Lung (tissue), 12 donors: ENCODE data around the gene CABLES1. TPM values are rescaled to one million over a fixed set of nuclear protein-coding genes. Genes with fewer than 3 reads are reported as not detected.
A peak's percentile ranks its signal among the peaks of the same experiment; 100 is the strongest.

ENCODE experiments used
- ATAC-seq: fragments of 200-7000 bp; cut with Tn5 transposase; one replicate; pipeline ENCODE4 v1.9.1; 2020; ENCODE audit warnings: moderate number of reproducible peaks; ENCODE audit not compliant: insufficient read depth, low FRiP score
- DNase-seq, 3 donors: peaks; one replicate each; pipeline ENCODE4 v3.0.0-alpha.2; 2013 to 2017
- H3K27ac ChIP-seq, 2 donors: one replicate each; pipeline ENCODE4 v1.5.1; 2013; ENCODE audit warnings: mild to moderate bottlenecking in 2 of 2, moderate library complexity in 2 of 2, control low read depth in 1 of 2, inconsistent platforms in 1 of 2, low read depth in 1 of 2, low read length in 1 of 2
- H3K27me3 ChIP-seq, 3 donors: one replicate each; pipeline ENCODE4 v1.5.1; 2013; ENCODE audit warnings: low read length in 2 of 3; ENCODE audit not compliant: control insufficient read depth in 3 of 3, insufficient read depth in 3 of 3
- H3K36me3 ChIP-seq, 4 donors: one replicate each; pipeline ENCODE4 v1.5.1; 2013; ENCODE audit warnings: low read length in 4 of 4, mild to moderate bottlenecking in 1 of 4, moderate library complexity in 1 of 4; ENCODE audit not compliant: control insufficient read depth in 4 of 4, insufficient read depth in 4 of 4
- H3K4me1 ChIP-seq, 5 donors: one replicate each; pipeline ENCODE4 v1.5.1; 2013; ENCODE audit warnings: low read length in 5 of 5, mild to moderate bottlenecking in 2 of 5, moderate library complexity in 1 of 5; ENCODE audit not compliant: control insufficient read depth in 5 of 5, insufficient read depth in 5 of 5
- H3K4me3 ChIP-seq: one replicate; pipeline ENCODE4 v1.5.1; 2013; ENCODE audit warnings: mild to moderate bottlenecking, control low read depth, moderate library complexity
- H3K9ac ChIP-seq, 2 donors: one replicate each; pipeline ENCODE4 v1.5.1; 2013; ENCODE audit warnings: low read length in 2 of 2, control low read depth in 1 of 2; ENCODE audit not compliant: insufficient read depth in 1 of 2
- H3K9me3 ChIP-seq, 4 donors: one replicate each; pipeline ENCODE4 v1.5.1; 2013; ENCODE audit warnings: low read length in 3 of 4, mild to moderate bottlenecking in 1 of 4, moderate library complexity in 1 of 4; ENCODE audit not compliant: control insufficient read depth in 4 of 4, insufficient read depth in 3 of 4
- CTCF ChIP-seq: IDR thresholded peaks from 2 replicates; pipeline ENCODE4 v1.5.1; 2012; ENCODE audit warnings: mild to moderate bottlenecking; ENCODE audit errors: control extremely low read depth, extremely low read depth
- WGBS, 2 donors: extraction: QIAGEN DNeasy Blood & Tissue Kit; methylation state at CpG; one replicate each; pipeline ENCODE4 v1.1.7; 2013; 5-methylcytosine and 5-hydroxymethylcytosine counted together
- polyA plus RNA-seq, 2 donors: library from polyadenylated mRNA; stranded (reverse); fragments of 200-250 nt; gene quantifications; one replicate each; pipeline ENCODE4 v1.2.1, GENCODE V29; 2013
- total RNA-seq, 2 donors: library from RNA; depleted of rRNA in 1 of 2; stranded (reverse); fragments of >200 nt in 1 of 2; gene quantifications; one replicate each; pipeline ENCODE4 v1.2.1, GENCODE V29; 2014 to 2021
- donor health status: control.
- donor health status: control.
- donor health status: Bipolar disorder and iron deficiency.
- donor health status: healthy.
- donor health status: DM: yes; HTN: yes; CAD: no.

CABLES1 gene
- total and polyA plus RNA-seq, 4 donors, result 4.2 to 32.6 (median 14.7) TPM

- H3K9me3 ChIP-seq, result no peaks in the 10 kb centered on the region
- no peaks in the 10 kb centered on the region for H3K36me3 ChIP-seq
- H3K27me3 ChIP-seq, result no peaks in the 10 kb centered on the region
- peak overlapping the region in 1 of 2 donors; percentile 53 for H3K9ac ChIP-seq
- peak overlapping the region in 1 of 2 donors; percentile 87 for H3K27ac ChIP-seq
- no peak overlapping the region for H3K4me3 ChIP-seq
- TF ChIP-seq CTCF, result no peak
- no peak for ATAC-seq
- peak; percentile 60 to 89 (median 77) for DNase-seq
- peaks cover 6 to 50% (median 26%) of the 10 kb centered on the region in 5 donors for H3K4me1 ChIP-seq
- 24 to 41% methylated on average over 10 of the region's 10 CpGs for WGBS, 2 donors
Measured at GRCh38 chr18:23143016-23143814, 7.9 kb downstream of the CABLES1 start.

GRCh38 chr18:23143815-23144261 is 8.6 kb downstream of the CABLES1 start:
- Histone ChIP-seq H3K4me3 (no peak overlapping the region), H3K36me3 (no peaks in the 10 kb centered on the region), H3K27ac (peak overlapping the region in 1 of 2 donors; percentile 87), H3K27me3 (no peaks in the 10 kb centered on the region), H3K9ac (peak overlapping the region in 1 of 2 donors; percentile 72), H3K9me3 (no peaks in the 10 kb centered on the region), H3K4me1 (peaks cover 6 to 45% (median 26%) of the 10 kb centered on the region in 5 donors)
- DNase-seq, result peak; percentile 51 to 68 (median 61)
- no peak for TF ChIP-seq CTCF
- no peak for ATAC-seq
- 27 to 37% methylated on average over 9 of the region's 9 CpGs for WGBS, 2 donors

- no peak overlapping the region for H3K4me3 ChIP-seq
- no peaks in the 10 kb centered on the region for H3K36me3 ChIP-seq
- H3K4me1 ChIP-seq, result peaks cover 6 to 45% (median 26%) of the 10 kb centered on the region in 5 donors
- peak overlapping the region in 1 of 2 donors; percentile 87 for H3K27ac ChIP-seq
- no peaks in the 10 kb centered on the region for H3K9me3 ChIP-seq
- ATAC-seq, result no peak
- WGBS, 2 donors, result 58 to 87% methylated on average over 6 to 7 of the region's 7 CpGs
- H3K27me3 ChIP-seq, result no peaks in the 10 kb centered on the region
- TF ChIP-seq CTCF, result no peak
- no peak for DNase-seq
- H3K9ac ChIP-seq, result peak overlapping the region in 1 of 2 donors; percentile 72
Measured at GRCh38 chr18:23144640-23145039, 9.4 kb downstream of the CABLES1 start.
